NOMO-1 (cell line): Measurements from ENCODE around the gene VSTM4.

ENCODE experiments used
- DNase-seq, 2 experiments: peaks; one replicate each; lab custom pipeline; 2025; ENCODE audit not compliant: unreplicated experiment in 2 of 2; lab: John Stamatoyannopoulos, UW

The VSTM4 gene, protein sequence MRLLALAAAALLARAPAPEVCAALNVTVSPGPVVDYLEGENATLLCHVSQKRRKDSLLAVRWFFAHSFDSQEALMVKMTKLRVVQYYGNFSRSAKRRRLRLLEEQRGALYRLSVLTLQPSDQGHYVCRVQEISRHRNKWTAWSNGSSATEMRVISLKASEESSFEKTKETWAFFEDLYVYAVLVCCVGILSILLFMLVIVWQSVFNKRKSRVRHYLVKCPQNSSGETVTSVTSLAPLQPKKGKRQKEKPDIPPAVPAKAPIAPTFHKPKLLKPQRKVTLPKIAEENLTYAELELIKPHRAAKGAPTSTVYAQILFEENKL

DNA sequence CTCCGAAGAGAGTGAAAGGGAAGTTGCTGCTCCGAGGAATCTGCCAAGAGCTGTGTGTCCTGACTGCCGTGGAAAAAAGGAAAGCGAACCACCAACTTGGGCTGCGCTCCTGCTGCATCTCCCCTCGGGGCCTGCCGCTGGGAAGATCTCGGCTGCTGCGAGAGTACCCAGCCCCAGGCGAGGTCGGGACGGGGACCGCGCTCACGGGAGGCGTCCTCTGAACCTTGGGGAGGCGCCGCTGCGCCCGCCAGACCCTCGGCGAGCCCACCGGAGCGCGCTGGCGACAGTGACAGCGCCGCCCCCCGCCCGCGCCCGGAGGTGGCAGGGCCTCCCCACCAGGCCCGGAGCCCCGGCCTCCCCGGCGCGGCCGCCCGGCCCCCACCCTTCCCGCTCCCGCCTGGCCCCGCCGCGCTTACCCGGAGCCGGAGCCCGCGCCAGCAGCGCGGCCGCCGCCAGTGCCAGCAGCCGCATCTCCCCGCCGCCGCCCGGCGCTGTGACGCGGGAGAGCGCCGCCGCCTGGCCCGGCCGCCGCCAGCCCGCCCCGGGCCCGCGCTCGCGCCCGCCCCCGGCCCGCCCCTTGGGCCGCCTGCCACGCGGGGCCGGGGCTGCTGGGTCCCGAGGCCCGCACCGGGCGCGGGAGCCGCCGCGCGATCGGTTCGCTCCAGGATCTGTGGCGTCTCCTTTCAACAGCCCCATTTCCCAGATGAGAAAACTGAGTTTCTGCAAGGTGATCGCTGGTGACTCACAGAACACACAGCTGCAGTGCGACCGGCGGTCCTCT, at the start of gene VSTM4:
TSS of gene VSTM4 (minus strand) at position 508 of the 781 bp plus-strand sequence. CDS start at position 471, 37 bp downstream.
- DNase-seq = no peak

DNA sequence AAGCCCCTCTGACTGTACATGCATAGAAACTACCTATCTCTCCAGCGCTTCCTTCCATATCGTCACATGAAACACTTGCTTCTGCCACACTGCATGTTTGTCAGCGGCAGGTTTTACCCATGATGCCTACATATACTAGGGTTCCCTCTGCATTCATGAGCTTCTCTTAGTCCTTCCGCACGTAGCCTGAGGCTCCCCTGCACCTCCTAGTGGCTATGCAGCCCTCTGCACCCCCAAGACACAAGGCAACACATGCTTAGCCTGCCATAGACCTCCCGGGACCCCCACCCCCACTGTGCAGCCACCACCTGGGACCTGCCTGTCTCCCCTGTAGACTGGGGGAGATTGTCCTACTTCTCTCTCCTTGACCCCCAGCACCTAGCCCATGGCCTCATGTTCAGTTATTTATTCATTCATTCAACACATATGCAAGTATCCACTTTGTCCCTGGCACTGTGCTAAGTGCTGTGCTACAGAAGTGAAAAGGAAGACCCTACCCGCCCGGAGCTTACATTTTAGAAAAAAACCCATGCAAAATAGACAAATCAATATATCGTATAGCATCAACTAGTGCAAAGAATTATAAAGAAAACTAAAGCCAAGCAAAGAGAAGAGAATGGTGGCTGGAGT, 49.4 kb upstream of the VSTM4 start:
- peak; percentile 37 to 45 for DNase-seq

DNA sequence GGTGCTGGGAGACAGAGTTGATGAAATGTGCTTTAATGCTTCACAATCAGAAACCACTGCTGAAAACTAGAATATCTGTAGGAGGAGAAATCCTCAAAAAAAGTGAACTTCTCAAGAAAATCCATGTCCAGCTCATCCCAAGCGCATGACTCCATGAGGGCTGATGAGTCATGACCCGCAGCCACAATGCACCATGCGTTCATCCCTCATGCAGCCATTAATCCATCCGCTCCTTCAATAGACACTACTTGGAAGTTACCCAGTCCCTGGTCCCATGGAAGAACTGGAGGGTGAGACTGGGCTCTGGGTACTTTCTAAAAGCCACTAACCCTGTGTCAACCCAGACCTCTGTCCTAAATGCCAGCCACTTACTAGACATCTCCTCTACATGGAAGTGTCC, 48.4 kb upstream of the VSTM4 start:
- DNase-seq = no peak

DNA sequence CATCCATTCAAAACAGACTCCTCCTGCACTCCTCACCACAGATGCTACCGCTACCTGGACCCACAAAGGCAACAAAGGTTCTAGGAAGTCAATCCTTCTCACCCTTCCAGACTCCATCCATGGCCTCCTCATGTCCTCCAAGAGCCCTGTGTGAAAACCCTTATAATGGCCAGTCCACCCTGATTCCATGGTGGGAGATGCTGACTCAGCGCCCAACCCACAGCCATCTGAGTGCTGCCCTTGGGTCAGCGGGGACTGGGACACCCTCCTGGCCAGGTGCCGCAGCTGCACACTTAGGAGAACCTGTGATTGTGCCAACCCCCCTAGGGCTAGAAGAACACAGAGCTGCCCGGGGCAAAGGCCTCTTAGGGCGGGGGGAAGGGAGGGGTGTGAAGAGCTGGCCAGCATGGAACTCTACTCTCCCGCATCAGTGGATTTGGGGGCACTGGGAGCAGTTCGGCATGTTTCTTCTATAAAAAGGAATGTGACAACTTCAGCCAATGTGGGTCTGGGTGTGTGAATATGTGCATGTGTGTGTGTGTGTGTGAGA, 47.5 kb upstream of the VSTM4 start:
- DNase-seq = no peak

DNA sequence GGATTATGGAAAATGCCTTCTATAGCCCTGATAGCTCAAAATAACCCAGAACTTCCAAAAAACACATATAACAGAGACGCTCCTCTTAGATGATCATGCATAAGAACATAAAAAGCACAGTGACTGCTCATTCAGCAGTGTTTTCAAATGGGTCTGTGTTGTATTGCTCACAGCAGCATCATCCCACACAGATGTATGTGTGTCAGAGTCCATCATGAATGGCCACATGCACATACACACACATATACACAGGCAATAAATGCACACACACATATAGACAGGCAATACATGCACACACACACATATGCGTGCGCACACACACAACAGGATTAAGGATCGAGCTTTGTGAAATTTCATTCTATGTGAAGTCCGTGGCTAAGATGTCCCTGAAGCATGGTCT, 46.7 kb upstream of the VSTM4 start:
- no peak for DNase-seq

DNA sequence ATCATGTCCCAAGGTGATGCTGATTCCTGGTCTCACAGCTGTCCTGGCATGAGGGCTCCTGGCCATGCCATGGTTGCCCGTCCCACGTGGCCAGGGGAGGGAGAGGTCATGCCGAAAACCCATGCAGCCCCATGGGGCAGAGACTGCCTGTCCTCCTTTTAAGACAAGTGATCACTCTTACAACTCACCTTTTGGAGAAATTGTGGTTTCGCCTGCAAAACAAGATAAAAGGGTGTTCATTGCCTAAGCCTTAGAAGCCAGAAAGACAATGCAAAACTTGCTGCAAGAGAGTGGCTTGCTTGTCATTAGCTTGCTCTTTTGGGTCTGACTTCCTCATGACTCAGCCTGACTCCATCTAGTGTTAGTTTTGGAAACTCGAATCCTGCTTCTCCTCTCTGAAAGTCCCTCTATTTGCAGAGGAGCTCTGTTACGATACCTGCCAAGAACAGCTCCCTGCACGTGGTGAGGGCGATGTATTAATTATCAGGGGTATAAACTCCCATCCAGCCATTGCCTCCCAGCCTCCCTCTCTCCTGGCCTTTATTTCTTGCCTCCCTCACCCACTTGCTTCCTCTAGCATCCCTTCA, 46.2 kb upstream of the VSTM4 start:
- DNase-seq = peak in 1 of 2 experiments; percentile 19

DNA sequence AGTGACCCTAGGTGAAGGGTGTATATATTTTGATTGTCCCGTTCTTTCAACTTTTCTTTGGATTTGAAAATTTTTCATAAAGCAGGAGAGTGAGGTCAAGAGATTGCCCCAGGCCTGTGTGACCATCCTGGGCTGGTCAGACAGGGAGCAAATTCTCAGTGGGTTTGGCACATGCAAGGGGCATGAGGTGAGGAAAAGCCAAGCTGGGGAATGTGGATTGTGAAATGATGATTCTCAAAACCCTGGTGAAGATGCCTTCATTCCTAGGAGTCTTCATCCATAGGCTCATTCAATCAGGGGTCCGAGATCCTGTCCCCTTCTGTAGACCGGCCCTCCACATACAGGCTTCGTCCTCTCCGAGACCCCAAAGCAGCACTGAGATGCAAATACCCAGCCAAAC, 45.5 kb upstream of the VSTM4 start:
- DNase-seq = no peak

DNA sequence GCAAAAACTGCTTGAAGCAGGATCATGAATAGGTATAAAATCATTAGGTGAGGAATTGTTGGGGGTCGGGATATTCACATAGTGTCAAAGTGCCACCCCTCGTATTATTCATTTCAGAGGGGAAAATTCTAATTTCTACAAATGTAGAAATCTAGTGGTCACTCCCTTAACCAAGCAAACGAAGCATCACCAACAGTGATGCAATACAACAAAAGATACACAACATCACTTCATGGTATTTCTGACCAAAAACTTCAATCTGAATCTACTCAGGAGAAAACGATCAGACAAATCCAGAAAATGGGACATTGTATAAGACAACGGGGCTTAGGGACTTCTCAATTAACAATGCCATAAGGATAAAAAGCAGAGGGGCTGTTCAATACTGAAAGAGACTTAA, 44.8 kb upstream of the VSTM4 start:
- DNase-seq = no peak

DNA sequence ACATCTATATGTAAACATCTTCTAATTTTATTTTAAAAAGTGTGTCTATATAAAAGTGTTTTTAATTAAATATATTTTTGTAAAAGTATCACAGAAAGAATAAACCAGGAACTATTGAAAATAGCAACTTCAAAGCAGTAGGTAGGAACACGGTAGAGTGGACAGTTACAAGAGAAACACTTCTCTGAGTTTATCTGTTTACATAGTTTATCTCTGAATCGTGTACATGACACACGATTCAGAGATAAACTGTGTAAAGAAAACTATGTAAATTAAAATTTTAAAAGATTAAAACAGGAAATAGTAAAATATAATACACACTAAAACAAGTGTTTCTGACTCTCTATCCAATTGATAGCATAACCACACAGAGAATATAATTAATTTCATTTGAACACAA, 43.6 kb upstream of the VSTM4 start:
- no peak for DNase-seq

DNA sequence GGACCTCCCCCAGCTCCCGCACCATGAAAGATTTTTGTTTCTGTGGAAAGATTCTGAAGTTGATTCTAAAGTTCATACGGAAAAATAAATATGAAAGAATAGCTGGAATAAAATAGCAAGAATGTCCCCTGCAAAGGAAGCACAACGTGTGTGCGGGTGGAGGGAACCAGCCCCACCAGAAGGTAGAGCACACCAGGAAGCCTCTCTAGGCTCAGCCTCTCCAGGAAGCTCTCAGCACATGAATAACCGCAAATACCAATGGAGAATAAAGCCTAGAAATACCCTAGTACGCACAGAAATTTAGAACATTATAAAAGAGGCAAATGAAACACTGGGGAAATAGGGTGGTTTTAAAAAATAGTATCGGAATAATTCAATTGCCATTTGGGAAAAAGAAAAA, 43.1 kb upstream of the VSTM4 start:
- DNase-seq = no peak

DNA sequence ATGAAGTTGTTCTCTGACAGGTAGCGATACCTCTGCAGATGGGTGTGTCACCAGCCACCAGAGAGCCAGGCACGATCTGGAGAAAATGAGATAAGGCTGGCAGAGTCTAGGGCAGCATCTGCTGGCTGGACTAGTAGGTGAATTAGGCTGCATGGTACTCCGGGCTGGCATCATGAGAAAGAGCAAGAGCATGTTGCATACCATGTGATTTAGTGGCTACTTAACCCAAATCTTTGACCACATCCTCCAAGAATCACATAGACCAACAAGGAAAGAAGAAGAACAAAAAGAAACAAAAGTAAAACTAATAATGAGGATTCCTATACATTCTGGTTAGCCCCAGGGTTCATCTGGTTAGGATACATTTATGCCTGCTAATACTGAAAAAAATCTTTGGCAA, 41.9 kb upstream of the VSTM4 start:
- DNase-seq = no peak

DNA sequence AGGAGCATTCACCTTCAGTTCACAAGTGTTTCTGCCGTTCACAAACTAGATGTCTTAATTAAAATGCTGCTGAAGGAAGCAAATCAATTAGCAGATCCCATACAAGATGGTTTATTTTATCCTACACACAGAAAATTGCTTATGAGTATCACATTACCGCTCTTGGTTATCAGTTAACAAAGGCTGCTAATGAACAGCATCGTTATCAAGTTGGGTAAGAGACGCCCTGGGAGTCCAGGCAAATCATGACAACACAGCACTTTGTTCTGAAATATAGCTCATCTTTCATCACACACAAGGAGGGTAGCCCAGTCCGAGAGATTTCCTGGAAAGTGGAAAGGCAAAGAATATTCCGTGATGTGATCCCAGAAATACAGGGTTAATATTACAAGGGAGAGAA, 39.3 kb upstream of the VSTM4 start:
- DNase-seq = no peak

DNA sequence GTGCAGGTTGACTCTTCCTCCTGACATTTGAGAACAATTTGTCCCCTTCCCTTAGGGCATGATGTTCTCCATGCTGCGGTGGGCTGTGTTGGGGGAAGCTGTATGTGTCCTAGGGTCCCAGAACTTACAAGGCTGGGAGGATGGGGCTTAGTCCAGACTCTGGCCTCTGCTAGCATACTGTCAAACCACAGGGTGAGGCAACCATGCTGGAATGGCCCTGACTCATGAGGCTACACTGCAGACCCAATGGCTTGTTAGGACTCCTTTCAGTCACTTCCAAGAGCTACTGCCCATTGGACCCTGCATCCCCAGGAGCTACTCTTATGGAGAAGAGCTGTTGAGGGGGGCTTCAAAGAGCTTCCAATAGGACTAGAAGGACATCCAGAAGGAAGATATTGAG, 38.6 kb upstream of the VSTM4 start:
- DNase-seq = no peak

DNA sequence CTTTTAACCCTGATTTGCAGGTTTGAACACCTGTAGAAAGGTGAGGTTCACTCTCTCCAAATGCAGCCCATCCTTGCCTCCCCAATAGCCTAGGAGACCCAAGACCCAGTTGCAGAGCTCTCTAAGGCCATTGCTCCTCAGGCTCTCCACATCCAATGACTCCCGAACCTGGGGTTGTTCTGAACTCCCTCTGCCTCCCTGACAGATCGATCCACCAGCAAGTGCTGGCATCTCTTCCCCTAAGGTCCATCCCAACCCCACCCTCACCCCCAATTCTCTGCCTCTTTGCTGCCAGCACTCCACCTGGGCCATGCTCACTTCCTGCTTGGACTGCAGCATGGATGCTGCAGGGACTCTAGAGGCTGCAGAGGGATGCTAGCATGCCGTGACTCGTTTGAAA, 37.8 kb upstream of the VSTM4 start:
- DNase-seq = no peak

DNA sequence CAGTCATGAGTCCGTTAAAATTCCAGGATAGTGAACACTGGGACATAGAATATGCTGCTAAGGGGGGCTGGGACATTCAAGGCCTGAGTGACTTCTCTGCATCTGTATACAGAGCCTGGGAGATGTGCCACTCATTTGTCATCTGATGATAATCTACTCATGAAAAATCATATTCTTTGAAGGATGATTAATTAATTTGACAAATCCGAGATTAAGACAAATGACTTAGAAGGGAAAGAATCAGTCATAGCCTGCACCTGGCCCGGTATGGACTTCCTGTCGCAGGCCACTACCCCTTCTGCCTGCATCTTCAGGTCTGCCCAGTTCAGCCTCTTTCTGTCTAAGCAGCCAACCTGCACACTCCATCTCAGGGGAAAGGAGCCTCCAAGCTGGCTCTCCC, 37.3 kb upstream of the VSTM4 start:
- DNase-seq = no peak

DNA sequence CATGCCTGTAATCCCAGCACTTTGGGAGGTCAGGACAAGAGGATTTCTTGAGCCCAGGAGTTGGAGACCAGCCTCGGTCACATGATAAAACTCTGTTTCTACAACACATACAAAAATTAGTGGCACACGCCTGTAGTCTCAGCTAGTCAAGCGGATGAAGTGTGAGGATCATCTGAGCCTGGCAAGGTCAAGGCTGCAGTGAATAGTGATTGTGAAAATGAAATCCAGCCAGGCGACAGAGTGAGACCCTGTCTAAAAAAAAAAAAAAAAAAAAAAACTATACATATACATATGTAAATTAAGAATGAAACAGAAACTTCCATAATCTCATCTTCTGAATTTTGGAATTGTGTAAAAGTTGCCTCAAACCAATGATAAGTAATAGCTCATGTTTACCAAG, 36.7 kb upstream of the VSTM4 start:
- no peak for DNase-seq

DNA sequence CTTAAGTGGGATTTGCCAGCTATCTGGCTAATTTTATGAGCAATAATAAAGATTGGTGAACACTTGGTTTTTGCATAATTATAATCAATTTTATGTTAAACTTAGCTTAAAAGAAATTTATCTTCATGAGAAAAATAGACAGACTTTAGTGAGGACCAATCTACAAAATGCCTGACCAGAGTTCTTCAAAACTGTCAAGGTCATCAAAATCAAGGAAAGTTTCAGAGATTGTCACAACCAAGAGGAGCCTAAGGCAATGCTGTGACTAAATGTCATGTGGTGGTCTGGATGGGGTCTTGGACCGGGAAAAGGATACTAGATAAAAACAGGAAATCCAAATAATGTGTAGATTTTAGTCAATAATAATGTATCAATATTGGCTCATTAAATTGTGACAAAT, 36.2 kb upstream of the VSTM4 start:
- DNase-seq = no peak

DNA sequence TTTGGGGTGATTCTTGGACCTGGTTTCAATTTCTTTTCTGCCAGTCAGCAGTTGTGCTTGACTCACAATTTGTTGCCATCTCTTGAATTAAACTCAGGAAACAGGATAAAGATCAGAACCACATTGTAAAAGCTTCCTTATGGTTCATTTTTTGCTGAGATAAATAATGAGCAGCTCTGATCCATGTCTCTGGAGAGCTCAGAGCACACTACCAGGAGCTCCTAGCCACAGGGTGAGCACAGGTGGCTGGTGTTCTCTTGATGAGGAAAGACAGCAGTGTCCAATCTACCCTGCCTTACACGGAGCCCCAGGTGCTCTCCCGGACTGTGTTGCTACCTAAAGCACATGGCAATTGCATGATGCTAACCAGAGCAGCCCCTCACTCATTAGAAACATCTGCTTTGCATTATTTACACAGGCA, 35.7 kb upstream of the VSTM4 start:
- DNase-seq = no peak

DNA sequence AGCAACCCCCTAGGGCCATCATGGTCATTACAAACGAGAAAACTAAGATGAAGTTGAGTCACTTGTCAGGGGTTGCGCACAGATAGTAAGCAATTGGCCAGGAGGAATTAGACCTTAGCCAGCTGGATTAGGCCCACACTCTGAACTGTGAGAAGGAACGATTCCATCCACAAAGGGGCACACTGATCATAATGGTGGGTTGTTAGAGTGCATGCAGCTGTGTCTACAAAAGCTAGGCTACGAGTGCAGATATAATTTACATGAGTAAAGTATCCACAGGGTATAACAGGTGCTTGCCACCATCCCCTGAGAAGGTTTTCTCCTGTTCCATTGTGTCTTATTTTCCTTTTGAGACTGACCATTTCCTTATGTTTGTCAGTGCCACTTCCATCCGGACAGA, 35.1 kb upstream of the VSTM4 start:
- no peak for DNase-seq

DNA sequence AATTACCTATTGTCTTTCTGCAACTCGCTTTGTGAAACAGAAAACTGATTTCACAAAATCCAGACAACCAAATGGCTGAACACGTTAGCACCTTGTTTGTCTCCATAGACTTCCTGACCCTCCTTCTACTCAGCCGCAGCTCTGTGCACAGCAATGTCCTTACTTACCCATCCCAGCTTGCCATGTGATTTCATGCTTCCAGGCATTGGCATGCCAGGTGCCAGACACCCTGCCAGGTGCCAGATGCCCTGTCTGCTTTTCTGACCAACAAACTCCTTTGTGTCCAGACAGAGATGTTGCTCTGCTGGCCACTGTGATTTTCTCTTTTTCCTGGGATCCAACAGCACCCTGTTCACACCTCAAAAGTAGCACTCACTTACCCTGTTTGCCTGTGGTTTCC, 34.6 kb upstream of the VSTM4 start:
- DNase-seq = no peak

DNA sequence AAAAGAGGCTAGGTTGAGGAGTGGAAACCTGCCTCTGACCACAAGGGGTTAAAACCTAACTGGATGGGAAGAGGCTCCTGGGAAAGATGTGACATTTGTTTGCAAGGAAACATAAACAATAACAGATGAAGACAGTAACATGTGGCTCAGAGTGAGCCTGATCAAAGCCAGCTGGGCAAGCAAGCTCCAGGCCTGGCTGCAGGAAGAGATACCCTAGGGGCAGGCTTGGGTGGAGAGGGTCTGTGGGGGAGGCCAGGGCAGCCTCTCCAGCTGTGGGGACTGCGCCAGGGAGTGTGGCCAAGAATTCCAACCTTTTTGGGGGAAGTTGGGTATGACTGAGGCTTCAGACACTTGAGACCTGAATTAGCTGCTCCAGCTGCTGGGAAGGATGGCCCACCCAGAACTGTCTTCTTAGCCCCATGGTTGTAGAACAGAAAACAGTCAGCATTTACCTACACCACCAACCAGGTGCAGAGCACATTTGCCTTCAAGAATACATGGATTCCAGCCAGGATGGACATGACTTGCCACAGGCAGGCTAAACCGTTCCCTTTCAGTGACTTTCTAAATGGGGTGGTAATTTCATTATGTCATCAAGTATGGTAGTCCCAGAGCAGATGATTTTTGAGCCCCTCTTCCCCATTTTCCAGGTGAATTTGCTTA, 28.9 kb upstream of the VSTM4 start:
- DNase-seq = no peak
